H1 (cell line): ENCODE data around the gene TMPRSS12. TPM values are rescaled to one million over a fixed set of nuclear protein-coding genes. Genes with fewer than 3 reads are reported as not detected.
"Not testable (repeated sequence)": the region's sequence is repeated elsewhere in the genome, so short reads cannot be mapped to it uniquely, and the experiment has no call there.

Experiments
- CTCF ChIA-PET: fragments of 300-600 bp; sonication (Branson Sonifier 250); formaldehyde crosslinking; loops from one replicate; lab custom pipeline; 2021; ENCODE audit not compliant: partially characterized antibody; lab: Charles Lee
- POLR2A ChIA-PET: fragments of 300-600 bp; sonication (Branson Sonifier 250); formaldehyde crosslinking; loops from one replicate; lab custom pipeline; 2021; ENCODE audit warnings: inconsistent platforms; ENCODE audit not compliant: partially characterized antibody; lab: Charles Lee
- DNase-seq, 2 experiments: peaks; one replicate each; pipeline versions ENCODE4 v3.0.0 to v3.0.0-alpha.2; 2010 to 2022; ENCODE audit warnings: low spot score in 2 of 2, low read depth in 1 of 2, mixed read lengths in 1 of 2
- FAIRE-seq: peaks from 2 replicates; lab custom pipeline; 2011; peaks lifted over from hg19 to GRCh38; lab: Jason Lieb, UNC
- H2AFZ ChIP-seq: 2 replicates; pipeline ENCODE4 v1.8.1; 2012; ENCODE audit warnings: low read length, inconsistent platforms
- H2AK5ac ChIP-seq: 2 replicates; pipeline ENCODE4 v1.6.1; 2013; ENCODE audit warnings: low read depth, low read length
- H2BK120ac ChIP-seq: replicated peaks from 2 replicates; pipeline ENCODE3; 2013; ENCODE audit warnings: low read depth, low read length, inconsistent platforms
- H2BK12ac ChIP-seq: 2 replicates; pipeline ENCODE4 v1.6.1; 2013; ENCODE audit warnings: low read depth, low read length
- H2BK15ac ChIP-seq: 2 replicates; pipeline ENCODE4 v1.6.1; 2013; ENCODE audit warnings: low read length
- H2BK20ac ChIP-seq: 2 replicates; pipeline ENCODE4 v1.6.1; 2013; ENCODE audit warnings: low read length
- H2BK5ac ChIP-seq: 2 replicates; pipeline ENCODE4 v1.6.1; 2013; ENCODE audit warnings: low read depth, low read length
- H3K14ac ChIP-seq: 2 replicates; pipeline ENCODE4 v1.6.1; 2013; ENCODE audit warnings: inconsistent platforms; ENCODE audit not compliant: insufficient read length
- H3K18ac ChIP-seq: 2 replicates; pipeline ENCODE4 v1.6.1; 2013; ENCODE audit warnings: low read length; ENCODE audit errors: extremely low read depth
- H3K23ac ChIP-seq: 2 replicates; pipeline ENCODE4 v1.6.1; 2013; ENCODE audit warnings: inconsistent platforms; ENCODE audit not compliant: insufficient read length
- H3K23me2 ChIP-seq: 2 replicates; pipeline ENCODE4 v1.6.1; 2013; ENCODE audit warnings: low read depth, low read length
- H3K27ac ChIP-seq: 2 replicates; pipeline ENCODE4 v1.6.1; 2011; ENCODE audit warnings: low read depth, low read length, inconsistent platforms
- H3K27me3 ChIP-seq, 4 experiments: replicated peaks in 1 of 4; 1 replicate in 1 of 4; 2 replicates in 3 of 4; pipeline versions ENCODE4 v1.6.1 to v1.8.1; 2011 to 2013; ENCODE audit warnings: low read length in 3 of 4, mild to moderate bottlenecking in 3 of 4, inconsistent platforms in 2 of 4, mixed read lengths in 2 of 4, moderate library complexity in 1 of 4; ENCODE audit not compliant: control insufficient read depth in 3 of 4, insufficient read depth in 3 of 4; ENCODE audit errors: extremely low read depth in 1 of 4
- H3K36me3 ChIP-seq, 4 experiments: 2 replicates each; pipeline versions ENCODE4 v1.6.1 to v1.8.1; 2011 to 2013; ENCODE audit warnings: mild to moderate bottlenecking in 4 of 4, low read length in 3 of 4, moderate library complexity in 2 of 4, control low read depth in 1 of 4, inconsistent platforms in 1 of 4; ENCODE audit not compliant: insufficient read depth in 4 of 4, control insufficient read depth in 2 of 4
- H3K4ac ChIP-seq: replicated peaks from 2 replicates; pipeline ENCODE3; 2013; ENCODE audit warnings: low read length, low read depth, mixed read lengths, inconsistent platforms; ENCODE audit not compliant: insufficient read length
- H3K4me1 ChIP-seq, 4 experiments: replicated peaks in 1 of 4; 1 replicate in 1 of 4; 2 replicates in 3 of 4; pipeline versions ENCODE4 v1.6.1 to v1.8.1; 2011 to 2013; ENCODE audit warnings: low read length in 3 of 4, inconsistent platforms in 2 of 4, mixed read lengths in 1 of 4; ENCODE audit not compliant: insufficient read depth in 4 of 4, control insufficient read depth in 3 of 4
- H3K4me2 ChIP-seq, 2 experiments: 2 replicates each; pipeline versions ENCODE4 v1.6.1 to v1.8.1; 2011 to 2013; ENCODE audit warnings: low read depth in 2 of 2, low read length in 2 of 2, control low read depth in 1 of 2, inconsistent platforms in 1 of 2, mild to moderate bottlenecking in 1 of 2; ENCODE audit not compliant: insufficient read depth in 1 of 2
- H3K4me3 ChIP-seq, 4 experiments: fragments of 200-600, 300-600 bp in 1 of 4; sonication (generic), shearing (Covaris generic), sonication (Bioruptor Twin) in 1 of 4; 2 replicates each; pipeline versions ENCODE4 v1.5.1 to v1.8.1; 2011 to 2016; ENCODE audit warnings: low read length in 4 of 4, low read depth in 3 of 4, control low read depth in 2 of 4, inconsistent platforms in 2 of 4, mild to moderate bottlenecking in 2 of 4, mixed read lengths in 1 of 4, moderate library complexity in 1 of 4; ENCODE audit not compliant: insufficient read depth in 2 of 4; ENCODE audit errors: extremely low read depth in 1 of 4
- H3K56ac ChIP-seq: replicated peaks from 2 replicates; pipeline ENCODE3; 2013; ENCODE audit warnings: low read depth, mild to moderate bottlenecking, mixed read lengths, low read length, inconsistent platforms; ENCODE audit not compliant: insufficient read length
- H3K79me1 ChIP-seq: 2 replicates; pipeline ENCODE4 v1.6.1; 2013; ENCODE audit warnings: low read depth, low read length, control low read depth
- H3K79me2 ChIP-seq, 2 experiments: 2 replicates each; pipeline versions ENCODE4 v1.6.1 to v1.8.1; 2012 to 2013; ENCODE audit warnings: low read length in 2 of 2, mild to moderate bottlenecking in 2 of 2, inconsistent platforms in 1 of 2; ENCODE audit not compliant: insufficient read depth in 2 of 2, control insufficient read depth in 1 of 2
- H3K9ac ChIP-seq, 4 experiments: replicated peaks in 1 of 4; 1 replicate in 1 of 4; 2 replicates in 3 of 4; pipeline versions ENCODE4 v1.6.1 to v1.8.1; 2011 to 2013; ENCODE audit warnings: low read depth in 3 of 4, low read length in 3 of 4, control low read depth in 2 of 4, mild to moderate bottlenecking in 2 of 4, moderate library complexity in 2 of 4, inconsistent platforms in 1 of 4; ENCODE audit errors: extremely low read depth in 1 of 4
- H3K9me3 ChIP-seq, 2 experiments: 2 replicates each; pipeline versions ENCODE4 v1.6.1 to v1.8.1; 2012 to 2013; ENCODE audit warnings: mild to moderate bottlenecking in 2 of 2, moderate library complexity in 2 of 2, control low read depth in 1 of 2, inconsistent platforms in 1 of 2, low read depth in 1 of 2, low read length in 1 of 2, mixed read lengths in 1 of 2; ENCODE audit not compliant: insufficient read depth in 2 of 2
- H4K20me1 ChIP-seq, 2 experiments: replicated peaks in 1 of 2; 2 replicates each; pipeline versions ENCODE3 to v1.8.1; 2011 to 2013; ENCODE audit warnings: inconsistent platforms in 2 of 2, low read length in 2 of 2, mild to moderate bottlenecking in 1 of 2; ENCODE audit not compliant: insufficient read depth in 2 of 2, control insufficient read depth in 1 of 2
- H4K5ac ChIP-seq: 2 replicates; pipeline ENCODE4 v1.6.1; 2013; ENCODE audit warnings: low read length, low read depth, mixed read lengths, inconsistent platforms; ENCODE audit not compliant: insufficient read length
- H4K8ac ChIP-seq: 2 replicates; pipeline ENCODE4 v1.8.0; 2013; ENCODE audit warnings: mild to moderate bottlenecking, moderate library complexity, low read length, inconsistent platforms; ENCODE audit not compliant: insufficient read depth; ENCODE audit errors: extremely low read depth
- H4K91ac ChIP-seq: replicated peaks from 2 replicates; pipeline ENCODE3; 2013; ENCODE audit warnings: low read length, mixed read lengths, inconsistent platforms; ENCODE audit not compliant: insufficient read length
- KDM1A ChIP-seq: fragments of 200-600, 300-600 bp; sonication (generic); IDR thresholded peaks from 2 replicates; pipeline ENCODE4 v1.7.1; 2016; ENCODE audit warnings: mild to moderate bottlenecking, low read length, borderline replicate concordance
- WGBS, 2 experiments: shearing (Covaris generic) in 1 of 2; methylation state at CpG; one replicate each; pipeline versions ENCODE4 v1.1.6 to v1.1.7; 2013 to 2015; ENCODE audit warnings: low lambda C conversion rate in 2 of 2, mixed read lengths in 2 of 2, inconsistent platforms in 1 of 2, low coverage in 1 of 2, missing lambda C conversion rate in 1 of 2; ENCODE audit not compliant: insufficient replicate concordance in 2 of 2, insufficient coverage in 1 of 2, insufficient read length in 1 of 2; ENCODE audit errors: extremely low coverage in 1 of 2, missing lambda C conversion rate in 1 of 2; 5-methylcytosine and 5-hydroxymethylcytosine counted together
- polyA plus RNA-seq, 7 experiments: library from polyadenylated mRNA; depleted of rRNA in 3 of 7; stranded (reverse) in 5 of 7; unstranded in 2 of 7; fragments of >200 nt in 5 of 7; fragments of 200-250 nt in 2 of 7; gene quantifications; 1 replicate in 5 of 7; 2 replicates in 1 of 7; 4 replicates in 1 of 7; pipeline versions ENCODE4 v1.2.1 to v1.2.3, GENCODE V29; 2011 to 2013; ENCODE audit warnings: missing spikeins in 2 of 7, mixed read lengths in 2 of 7
- total RNA-seq: library from RNA; stranded (reverse); fragmentation: NEBNext Ultra II Directional; extraction: Animal tissue kit (Norgen Biotek cat#: 25700); gene quantifications from 2 replicates; pipeline ENCODE4 v1.2.1, GENCODE V29; 2021

The TMPRSS12 gene
- total and polyA plus RNA-seq, 2 of the 8 experiments (the other 6 are each of a cell fraction or from before 2014, with no cell fraction given), result not detected

- H3K56ac ChIP-seq, H2BK12ac ChIP-seq, H3K4ac ChIP-seq, H3K9ac ChIP-seq, H3K4me3 ChIP-seq, H2AK5ac ChIP-seq, H3K23ac ChIP-seq, H2BK120ac ChIP-seq, DNase-seq, H3K18ac ChIP-seq, H3K23me2 ChIP-seq, H3K9me3 ChIP-seq, H3K4me2 ChIP-seq, H3K4me1 ChIP-seq, H3K79me1 ChIP-seq, H4K20me1 ChIP-seq, H2BK15ac ChIP-seq, H3K14ac ChIP-seq, H4K91ac ChIP-seq, FAIRE-seq, POLR2A ChIA-PET, H3K27ac ChIP-seq, H4K5ac ChIP-seq, H2BK5ac ChIP-seq, H2BK20ac ChIP-seq, H4K8ac ChIP-seq, CTCF ChIA-PET, H3K27me3 ChIP-seq, H2AFZ ChIP-seq, H3K36me3 ChIP-seq, H3K79me2 ChIP-seq: not testable (repeated sequence)
- peak; percentile 63; the same call in 1 of the 2 replicates for TF ChIP-seq KDM1A
- 81% methylated on average over 2 of the region's 2 CpGs; no CpG with 5 or more reads in 1 of the 2 experiments for whole genome bisulfite sequencing, 2 experiments
Observed at GRCh38 chr12:50855679-50856078, 13.0 kb downstream of the TMPRSS12 start.
